Activated CD8-positive, alpha-beta memory T cell treated with anti-CD3 and anti-CD28 coated beads for 36 hours (primary cell): ENCODE results near the gene FZR1. TPM values are rescaled to one million over a fixed set of nuclear protein-coding genes. Genes with fewer than 3 reads are reported as not detected.
"Not testable (repeated sequence)": the region's sequence is repeated elsewhere in the genome, so short reads cannot be mapped to it uniquely, and the experiment has no call there.

Experiments
- CTCF ChIA-PET: fragments of 350-600 bp; sonication (Branson Sonifier 250); formaldehyde crosslinking; loops from one replicate; lab custom pipeline; 2021; ENCODE audit warnings: antibody characterized with exemption; lab: Charles Lee
- POLR2A ChIA-PET: fragments of 350-600 bp; sonication (Branson Sonifier 250); formaldehyde crosslinking; loops from one replicate; lab custom pipeline; 2021; ENCODE audit warnings: antibody characterized with exemption; lab: Charles Lee
- total RNA-seq, 2 experiments: library from RNA; stranded (reverse); gene quantifications; one replicate each; pipeline ENCODE4 v1.2.3, GENCODE V29; 2021

Gene FZR1
- total RNA-seq, 2 experiments from 2014 or later: 33.1 to 33.6 TPM

DNA sequence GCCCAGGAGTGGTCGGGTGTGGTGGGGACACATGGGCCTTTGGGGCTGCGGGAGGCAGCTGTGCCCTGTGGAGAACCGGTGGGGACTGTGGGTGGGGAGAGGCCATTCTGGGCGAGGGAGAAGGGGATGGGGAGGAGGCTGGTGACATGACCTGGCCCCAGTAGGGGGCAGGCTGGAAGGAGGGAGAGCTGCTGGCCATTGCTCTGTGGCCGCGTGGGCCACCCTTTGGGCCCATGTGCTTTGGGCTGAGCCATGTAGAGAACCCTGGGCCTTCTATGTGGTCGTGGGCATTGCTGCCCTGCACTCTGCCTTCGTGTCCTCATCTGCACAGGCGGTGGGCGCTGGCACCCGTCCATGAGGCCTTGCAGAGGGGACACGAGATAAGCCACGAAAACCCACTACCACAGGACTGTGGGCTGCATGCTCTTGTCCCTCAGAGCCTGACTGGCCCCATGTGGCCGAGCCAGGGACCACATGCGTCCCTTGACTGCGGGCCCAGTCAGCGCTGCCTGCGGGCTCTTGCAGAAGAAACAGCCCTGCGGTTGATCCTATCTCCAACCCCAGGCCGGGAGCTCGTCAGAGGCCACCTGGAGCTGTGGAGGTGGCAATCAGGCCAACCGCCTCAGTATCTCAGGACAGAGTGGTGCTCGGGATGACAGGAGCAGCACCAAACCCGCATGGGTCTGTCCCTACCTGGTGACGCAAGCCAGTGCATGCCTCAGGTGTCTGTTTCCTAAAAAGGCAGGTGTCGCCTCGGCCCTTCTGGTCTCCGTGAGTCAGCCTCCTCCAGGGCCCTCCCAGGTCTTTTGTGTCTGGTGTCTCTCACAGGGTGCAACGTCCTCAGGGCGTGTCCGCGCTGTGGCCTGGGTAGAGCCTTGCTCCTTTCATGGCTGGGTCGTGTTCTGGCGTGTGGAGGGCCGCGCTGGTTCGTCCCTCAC is 14.3 kb downstream of the FZR1 start:
- CTCF ChIA-PET: interaction anchor here (1.8 kb wide), 1 partner anchor 24 kb away, joined by 6 read pairs; no protein-coding TSS in a partner anchor
- POLR2A ChIA-PET: no interaction called here

DNA sequence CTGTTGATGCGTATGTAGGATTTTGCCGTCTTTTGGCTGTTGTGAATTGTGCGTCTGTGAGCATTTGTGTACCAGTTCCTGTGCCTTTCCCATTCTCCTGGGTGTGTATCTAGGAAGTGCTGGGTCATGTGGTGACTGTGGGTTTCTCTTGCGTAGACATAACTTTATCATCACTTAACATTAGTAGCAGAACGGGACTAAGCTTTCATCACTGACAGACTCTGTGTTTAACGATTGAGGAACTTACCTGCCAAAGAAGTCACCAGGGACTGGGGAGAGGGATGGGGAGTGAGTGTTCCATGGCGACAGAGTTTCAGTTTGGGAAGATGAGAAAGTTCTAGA is 15.0 kb downstream of the FZR1 start:
- ChIA-PET CTCF (interaction anchor here (1.8 kb wide), 1 partner anchor 23 kb away, joined by 6 read pairs; no protein-coding TSS in a partner anchor), POLR2A (no interaction called here)

- POLR2A ChIA-PET: no interaction called here
- CTCF ChIA-PET: interaction anchor here (0.7 to 1.3 kb wide), 2 partner anchors 22 to 1283 kb away, joined by 3 to 4 read pairs; no protein-coding TSS in a partner anchor
Measured at GRCh38 chr19:3522421-3523360, 16.6 kb downstream of the FZR1 start.

DNA sequence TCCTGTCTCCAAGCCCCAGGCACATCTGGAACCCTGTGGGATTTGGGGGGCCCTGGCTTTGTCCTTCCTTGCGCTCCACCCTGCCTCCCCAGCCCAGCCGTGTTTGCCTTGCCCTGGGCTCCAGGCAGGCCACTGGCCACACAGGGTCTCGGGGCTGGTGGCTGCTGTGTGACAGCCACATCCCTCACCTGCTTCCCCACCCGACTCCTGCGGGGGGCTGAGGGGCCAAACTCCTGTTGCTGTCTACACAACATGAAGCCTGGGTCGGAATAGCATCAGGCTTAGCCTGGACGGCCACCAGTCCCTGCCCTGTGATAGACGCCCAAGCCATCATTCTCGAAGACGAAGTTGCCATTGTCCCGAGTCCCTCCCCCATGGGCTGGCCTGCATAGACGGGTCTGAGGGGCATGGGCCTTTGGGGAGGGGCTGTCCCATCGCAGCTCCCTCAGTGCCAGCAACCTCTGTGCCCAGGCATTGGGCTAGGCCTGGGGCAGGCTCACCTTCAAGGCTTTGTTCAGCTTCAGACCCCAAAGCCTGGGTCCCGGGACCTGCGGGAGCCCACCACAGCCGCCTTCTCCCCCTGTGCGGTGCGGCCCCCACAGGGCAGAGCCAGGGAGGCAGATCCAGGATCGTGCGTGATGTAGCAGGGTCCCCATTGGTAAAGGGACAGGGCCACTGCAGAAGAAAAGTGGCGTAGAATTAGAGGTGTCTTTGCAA is 17.4 kb downstream of the FZR1 start:
- POLR2A ChIA-PET: no interaction called here

GRCh38 chr19:3524078-3524842 is 18.1 kb downstream of the FZR1 start:
- POLR2A ChIA-PET: no interaction called here
- CTCF ChIA-PET: no interaction called here

More for the DNA sequence above, 17.4 kb downstream of the FZR1 start:
- CTCF ChIA-PET: no interaction called here

GRCh38 chr19:3524904-3525451 is 18.9 kb downstream of the FZR1 start:
- POLR2A ChIA-PET: no interaction called here
- CTCF ChIA-PET: no interaction called here

GRCh38 chr19:3526507-3527237 is 20.6 kb downstream of the FZR1 start:
- ChIA-PET POLR2A (interaction anchor here (0.7 kb wide), 1 partner anchor 18 kb away, joined by 4 read pairs; no protein-coding TSS in a partner anchor), CTCF (no interaction called here)

GRCh38 chr19:3527238-3527910 is 21.3 kb downstream of the FZR1 start:
- POLR2A ChIA-PET: no interaction called here
- CTCF ChIA-PET: no interaction called here

GRCh38 chr19:3528080-3528479 is 22.0 kb downstream of the FZR1 start:
- CTCF ChIA-PET: no interaction called here
- POLR2A ChIA-PET: no interaction called here

DNA sequence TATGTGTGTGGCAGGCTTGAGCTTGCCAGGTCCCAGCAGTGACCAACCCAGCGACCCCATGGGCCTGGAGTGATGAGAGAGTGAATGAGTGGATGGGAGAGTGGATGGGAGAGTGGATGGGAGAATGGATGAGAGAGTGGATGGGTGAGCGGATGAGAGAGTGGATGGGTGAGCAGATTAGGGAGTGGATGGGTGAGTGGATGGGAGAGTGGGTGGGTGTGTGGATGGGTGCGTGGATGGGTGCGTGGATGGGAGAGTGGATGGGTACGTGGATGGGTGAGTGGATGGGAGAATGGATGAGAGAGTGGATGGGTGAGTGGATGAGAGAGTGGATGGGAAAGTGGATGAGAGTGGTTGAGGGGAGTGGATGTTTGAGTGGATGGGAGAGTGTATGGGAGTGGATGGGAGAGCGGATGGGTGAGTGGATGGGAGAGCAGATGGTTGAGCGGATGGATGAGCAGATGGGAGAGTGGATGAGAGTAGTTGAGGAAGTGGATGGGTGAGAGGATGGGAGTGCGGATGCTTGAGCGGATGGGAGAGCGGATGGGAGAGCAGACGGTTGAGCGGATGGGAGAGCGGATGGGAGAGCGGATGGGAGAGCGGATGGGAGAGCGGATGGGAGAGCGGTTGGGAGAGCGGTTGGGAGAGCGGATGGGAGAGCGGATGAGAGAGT is 22.6 kb downstream of the FZR1 start:
- ChIA-PET CTCF (no interaction called here), POLR2A (no interaction called here)

DNA sequence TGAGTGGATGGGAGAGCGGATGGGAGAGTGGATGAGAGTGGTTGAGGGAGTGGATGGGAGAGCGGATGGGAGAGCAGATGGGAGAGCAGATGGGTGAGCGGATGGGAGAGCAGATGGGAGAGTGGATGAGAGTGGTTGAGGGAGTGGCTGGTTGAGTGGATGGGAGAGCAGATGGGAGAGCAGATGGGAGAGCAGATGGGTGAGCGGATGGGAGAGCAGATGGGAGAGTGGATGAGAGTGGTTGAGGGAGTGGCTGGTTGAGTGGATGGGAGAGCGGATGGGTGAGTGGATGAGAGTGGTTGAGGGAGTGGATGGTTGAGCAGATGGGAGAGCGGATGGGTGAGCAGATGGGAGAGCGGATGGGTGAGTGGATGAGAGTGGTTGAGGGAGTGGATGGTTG is 23.2 kb downstream of the FZR1 start:
- POLR2A ChIA-PET, CTCF ChIA-PET: not testable (repeated sequence)

DNA sequence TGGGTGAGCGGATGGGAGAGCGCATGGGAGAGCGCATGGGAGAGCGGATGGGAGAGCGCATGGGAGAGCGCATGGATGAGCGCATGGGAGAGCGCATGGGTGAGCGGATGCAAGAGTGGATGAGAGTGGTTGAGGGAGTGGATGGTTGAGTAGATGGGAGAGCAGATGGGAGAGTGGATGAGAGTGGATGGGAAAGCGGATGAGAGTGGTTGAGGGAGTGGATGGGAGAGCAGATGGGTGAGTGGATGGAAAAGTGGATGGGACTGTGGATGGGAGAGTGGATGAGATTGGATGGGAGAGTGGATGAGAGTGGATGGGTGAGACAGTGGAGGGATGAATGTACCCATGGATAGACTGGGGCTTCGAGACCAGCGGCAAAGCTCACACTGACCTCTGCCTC is 24.3 kb downstream of the FZR1 start:
- CTCF ChIA-PET: interaction anchor here (1.2 kb wide), 1 partner anchor 15 kb away, joined by 4 read pairs; no protein-coding TSS in a partner anchor
- POLR2A ChIA-PET: no interaction called here

DNA sequence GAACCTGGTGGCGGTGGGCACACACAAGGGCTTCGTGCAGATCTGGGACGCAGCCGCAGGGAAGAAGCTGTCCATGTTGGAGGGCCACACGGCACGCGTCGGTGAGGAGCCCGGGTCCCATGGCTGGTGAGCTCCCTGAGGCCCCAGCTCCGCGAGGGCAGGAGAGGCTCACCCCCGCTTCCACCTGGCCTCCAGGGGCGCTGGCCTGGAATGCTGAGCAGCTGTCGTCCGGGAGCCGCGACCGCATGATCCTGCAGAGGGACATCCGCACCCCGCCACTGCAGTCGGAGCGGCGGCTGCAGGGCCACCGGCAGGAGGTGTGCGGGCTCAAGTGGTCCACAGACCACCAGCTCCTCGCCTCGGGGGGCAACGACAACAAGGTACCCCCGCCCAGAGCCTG is 25.6 kb downstream of the FZR1 start:
- POLR2A ChIA-PET: interaction anchor here (0.6 kb wide), 1 partner anchor 255 kb away, joined by 4 read pairs; no protein-coding TSS in a partner anchor
- CTCF ChIA-PET: interaction anchor here (1.2 kb wide), 1 partner anchor 13 kb away, joined by 4 read pairs; no protein-coding TSS in a partner anchor

DNA sequence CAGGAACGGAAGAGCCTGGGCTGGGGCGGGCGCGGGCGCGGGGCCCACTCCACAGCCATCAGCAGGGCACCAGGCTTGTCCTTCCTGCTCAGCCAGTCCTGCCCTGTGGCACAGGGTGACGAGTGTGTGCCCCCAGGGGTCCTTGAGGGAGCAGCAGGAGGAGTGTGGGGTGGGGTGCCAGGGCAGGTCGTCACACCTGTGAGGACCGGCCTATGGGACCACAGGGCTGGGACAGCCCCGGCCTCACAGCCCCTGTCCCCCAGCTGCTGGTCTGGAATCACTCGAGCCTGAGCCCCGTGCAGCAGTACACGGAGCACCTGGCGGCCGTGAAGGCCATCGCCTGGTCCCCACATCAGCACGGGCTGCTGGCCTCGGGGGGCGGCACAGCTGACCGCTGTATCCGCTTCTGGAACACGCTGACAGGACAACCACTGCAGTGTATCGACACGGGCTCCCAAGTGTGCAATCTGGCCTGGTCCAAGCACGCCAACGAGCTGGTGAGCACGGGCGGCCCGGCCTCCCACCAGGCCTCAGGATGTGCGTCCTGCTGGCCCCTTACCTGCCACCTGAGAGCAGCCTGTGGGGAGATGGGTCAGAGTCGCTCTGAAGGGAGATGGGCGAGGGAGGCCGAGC is 26.2 kb downstream of the FZR1 start:
- ChIA-PET CTCF (no interaction called here), POLR2A (interaction anchor here (0.6 kb wide), 1 partner anchor 255 kb away, joined by 4 read pairs; no protein-coding TSS in a partner anchor)

- POLR2A ChIA-PET: no interaction called here
- CTCF ChIA-PET: interaction anchor here (1.0 kb wide), 1 partner anchor 14 kb away, joined by 4 read pairs; no protein-coding TSS in a partner anchor
Measured at GRCh38 chr19:3533033-3533432, 26.9 kb downstream of the FZR1 start.
